ENCODE results near the gene SETD1A.

The SETD1A gene

GRCh38 chr16:30980023-30980371 is 22.4 kb downstream of the SETD1A start:
- DNase-seq (ENCODE audit: insufficient read length, low spot score) (no peak), FAIRE-seq (no peak)

- no peak for DNase-seq (ENCODE audit: insufficient read length, low spot score)
- no peak for FAIRE-seq
These were observed 22.9 kb downstream of the SETD1A start for GRCh38 chr16:30980434-30980833.

DNA sequence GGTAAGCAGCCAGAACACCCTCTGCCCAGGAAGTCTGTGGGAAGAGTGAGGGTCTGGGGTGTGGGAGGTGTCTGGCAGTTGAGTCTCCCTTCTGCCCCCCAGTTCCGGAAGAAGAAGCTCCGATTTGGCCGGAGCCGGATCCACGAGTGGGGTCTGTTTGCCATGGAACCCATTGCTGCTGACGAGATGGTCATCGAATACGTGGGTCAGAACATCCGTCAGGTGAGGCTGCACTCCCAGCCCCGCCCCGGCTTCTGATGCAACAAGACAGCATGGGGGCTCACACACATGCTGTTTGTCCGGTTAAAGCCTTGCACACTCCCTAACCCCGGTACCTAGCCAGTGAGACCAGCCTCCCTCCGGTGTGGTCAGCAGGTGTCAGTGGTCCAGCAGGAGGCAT is 23.4 kb downstream of the SETD1A start:
- DNase-seq (ENCODE audit: insufficient read length, low spot score) (no peak), FAIRE-seq (no peak)

- FAIRE-seq: no peak
- no peak for DNase-seq (ENCODE audit: insufficient read length, low spot score)
These were observed 25.2 kb downstream of the SETD1A start for GRCh38 chr16:30982548-30983288.

DNA sequence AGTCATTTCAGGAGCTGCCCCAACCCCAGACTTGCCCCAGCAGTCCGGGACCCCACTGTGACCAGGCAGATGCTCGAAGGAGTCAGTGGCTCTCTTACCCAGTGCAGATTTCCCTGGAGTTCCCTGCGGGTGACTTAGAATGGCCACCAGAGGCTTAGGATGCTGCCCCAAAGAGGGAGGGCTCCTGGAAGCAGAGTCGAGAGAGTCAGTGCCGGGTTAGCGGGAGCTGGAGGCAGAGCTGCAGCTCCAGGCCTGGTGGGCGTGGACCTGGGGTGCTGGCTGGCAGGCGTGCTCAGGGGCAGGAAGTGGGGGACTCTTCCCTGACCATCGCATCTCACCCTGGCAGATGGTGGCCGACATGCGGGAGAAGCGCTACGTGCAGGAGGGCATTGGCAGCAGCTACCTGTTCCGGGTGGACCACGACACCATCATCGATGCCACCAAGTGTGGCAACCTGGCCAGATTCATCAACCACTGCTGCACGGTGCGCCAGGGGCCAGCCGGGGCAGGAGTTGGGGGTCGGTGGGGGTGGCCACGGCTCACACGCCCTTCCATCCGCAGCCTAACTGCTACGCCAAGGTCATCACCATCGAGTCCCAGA is 25.8 kb downstream of the SETD1A start:
- no peak for DNase-seq (ENCODE audit: insufficient read length, low spot score)
- FAIRE-seq: no peak

GRCh38 chr16:30983898-30984610 is 26.5 kb downstream of the SETD1A start:
- DNase-seq (ENCODE audit: insufficient read length, low spot score): no peak
- no peak for FAIRE-seq

- peak; percentile 65 for FAIRE-seq
- peak; percentile 98 for DNase-seq (ENCODE audit: insufficient read length, low spot score)
These were observed 27.3 kb downstream of the SETD1A start, which contains the start of gene HSD3B7 for GRCh38 chr16:30984669-30985400. TSS of gene HSD3B7 (plus strand) at chr16:30985207. CDS start at chr16:30985659, 452 bp downstream.

DNA sequence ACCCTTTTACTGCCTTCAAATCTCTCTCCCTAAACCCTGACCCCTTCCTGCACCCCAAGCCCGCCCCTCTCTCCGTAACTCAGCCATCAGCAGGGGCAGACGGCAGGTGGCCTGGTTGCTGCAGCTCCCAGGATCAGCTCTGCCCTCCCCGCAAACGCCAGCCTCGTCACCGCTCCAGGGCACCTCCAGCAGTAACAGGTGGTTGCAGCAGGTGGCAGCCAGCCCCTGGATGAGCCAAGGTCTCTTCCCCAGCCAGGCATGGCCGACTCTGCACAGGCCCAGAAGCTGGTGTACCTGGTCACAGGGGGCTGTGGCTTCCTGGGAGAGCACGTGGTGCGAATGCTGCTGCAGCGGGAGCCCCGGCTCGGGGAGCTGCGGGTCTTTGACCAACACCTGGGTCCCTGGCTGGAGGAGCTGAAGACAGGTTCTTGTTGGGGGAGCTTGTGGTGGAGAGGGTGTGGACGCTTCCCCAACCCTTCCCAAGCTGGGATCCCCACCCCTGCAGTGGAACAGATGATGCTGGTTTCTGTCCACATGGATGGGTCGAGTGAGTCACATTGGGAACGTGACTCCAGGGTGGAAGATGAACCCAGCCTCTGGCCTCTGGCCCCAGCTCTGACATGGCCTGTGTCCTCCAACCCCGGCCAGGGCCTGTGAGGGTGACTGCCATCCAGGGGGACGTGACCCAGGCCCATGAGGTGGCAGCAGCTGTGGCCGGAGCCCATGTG is 28.0 kb downstream of the SETD1A start:
- FAIRE-seq (no peak), DNase-seq (ENCODE audit: insufficient read length, low spot score) (no peak)

GRCh38 chr16:30986129-30986991 is 28.8 kb downstream of the SETD1A start:
- DNase-seq (ENCODE audit: insufficient read length, low spot score): no peak
- no peak for FAIRE-seq

DNA sequence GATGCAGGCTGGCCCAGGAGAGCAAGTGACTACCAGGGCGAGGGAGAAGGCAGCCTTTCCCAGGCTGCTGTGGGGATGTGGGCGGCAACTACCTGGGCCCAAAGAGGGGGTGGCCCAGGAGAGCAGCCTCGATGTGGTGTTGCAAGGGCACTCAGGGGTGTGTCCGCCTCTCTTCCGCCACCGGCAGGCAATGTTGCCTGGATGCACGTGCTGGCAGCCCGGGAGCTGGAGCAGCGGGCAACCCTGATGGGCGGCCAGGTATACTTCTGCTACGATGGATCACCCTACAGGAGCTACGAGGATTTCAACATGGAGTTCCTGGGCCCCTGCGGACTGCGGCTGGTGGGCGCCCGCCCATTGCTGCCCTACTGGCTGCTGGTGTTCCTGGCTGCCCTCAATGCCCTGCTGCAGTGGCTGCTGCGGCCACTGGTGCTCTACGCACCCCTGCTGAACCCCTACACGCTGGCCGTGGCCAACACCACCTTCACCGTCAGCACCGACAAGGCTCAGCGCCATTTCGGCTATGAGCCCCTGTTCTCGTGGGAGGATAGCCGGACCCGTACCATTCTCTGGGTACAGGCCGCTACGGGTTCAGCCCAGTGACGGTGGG is 30.1 kb downstream of the SETD1A start:
- FAIRE-seq (no peak), DNase-seq (ENCODE audit: insufficient read length, low spot score) (no peak)

DNA sequence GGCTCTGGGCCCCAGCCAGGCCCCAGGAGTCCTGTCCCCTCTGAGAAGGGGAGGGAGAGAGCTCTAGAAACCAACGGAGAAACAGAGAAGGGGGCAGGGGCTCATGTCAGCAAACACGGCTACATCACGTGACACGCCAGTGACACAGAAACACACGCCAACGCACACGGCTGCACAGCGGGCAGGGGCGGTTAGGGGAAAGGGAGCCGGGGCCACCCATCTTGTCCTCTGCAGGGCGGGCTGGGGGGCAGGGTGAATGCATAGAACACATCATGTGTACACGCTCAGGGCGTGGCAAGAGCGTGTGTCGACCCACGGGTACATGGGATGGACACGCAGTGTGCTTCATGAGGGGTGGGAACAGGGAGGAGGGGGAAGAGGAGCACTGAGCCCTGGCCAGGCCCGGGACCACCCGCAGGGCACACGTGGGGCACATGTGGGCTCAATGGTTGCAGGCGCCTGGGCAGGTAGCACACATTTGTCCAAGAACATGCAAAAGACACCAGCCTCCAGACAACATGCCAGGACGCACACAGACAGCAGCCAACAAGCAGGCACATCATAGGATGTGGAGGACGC is 32.0 kb downstream of the SETD1A start:
- FAIRE-seq: no peak

GRCh38 chr16:30990105-30990504 is 32.6 kb downstream of the SETD1A start:
- no peak for DNase-seq (ENCODE audit: insufficient read length, low spot score)
- no peak for FAIRE-seq

More for the DNA sequence above, 32.0 kb downstream of the SETD1A start:
- no peak for DNase-seq (ENCODE audit: insufficient read length, low spot score)

- FAIRE-seq (no peak), DNase-seq (ENCODE audit: insufficient read length, low spot score) (no peak)
These were observed 33.5 kb downstream of the SETD1A start for GRCh38 chr16:30991052-30991451.

DNA sequence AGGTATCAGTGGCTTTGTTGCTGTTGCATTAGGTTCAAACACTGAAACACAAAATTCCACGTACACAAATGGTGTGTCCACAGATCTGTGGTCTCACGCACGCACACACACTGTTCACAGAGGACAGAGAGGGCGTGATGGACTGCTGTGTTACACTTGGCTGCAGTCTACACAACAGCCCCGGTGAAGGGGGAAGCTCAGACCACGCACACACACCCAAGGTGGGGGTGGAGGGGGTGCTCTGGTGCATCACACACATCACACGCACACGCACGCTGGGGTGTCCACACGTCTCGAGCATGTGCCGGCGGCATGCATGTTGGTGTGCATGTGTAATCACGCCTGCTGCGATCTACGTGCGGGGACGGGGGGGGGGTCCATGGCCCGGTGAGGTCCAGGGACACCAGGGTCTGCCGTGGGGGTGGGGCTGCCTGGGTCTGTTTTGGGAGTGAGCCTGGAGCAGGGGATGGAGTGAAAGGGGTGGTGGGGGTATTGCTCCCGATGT is 34.8 kb downstream of the SETD1A start:
- DNase-seq (ENCODE audit: insufficient read length, low spot score): no peak
- no peak for FAIRE-seq

DNA sequence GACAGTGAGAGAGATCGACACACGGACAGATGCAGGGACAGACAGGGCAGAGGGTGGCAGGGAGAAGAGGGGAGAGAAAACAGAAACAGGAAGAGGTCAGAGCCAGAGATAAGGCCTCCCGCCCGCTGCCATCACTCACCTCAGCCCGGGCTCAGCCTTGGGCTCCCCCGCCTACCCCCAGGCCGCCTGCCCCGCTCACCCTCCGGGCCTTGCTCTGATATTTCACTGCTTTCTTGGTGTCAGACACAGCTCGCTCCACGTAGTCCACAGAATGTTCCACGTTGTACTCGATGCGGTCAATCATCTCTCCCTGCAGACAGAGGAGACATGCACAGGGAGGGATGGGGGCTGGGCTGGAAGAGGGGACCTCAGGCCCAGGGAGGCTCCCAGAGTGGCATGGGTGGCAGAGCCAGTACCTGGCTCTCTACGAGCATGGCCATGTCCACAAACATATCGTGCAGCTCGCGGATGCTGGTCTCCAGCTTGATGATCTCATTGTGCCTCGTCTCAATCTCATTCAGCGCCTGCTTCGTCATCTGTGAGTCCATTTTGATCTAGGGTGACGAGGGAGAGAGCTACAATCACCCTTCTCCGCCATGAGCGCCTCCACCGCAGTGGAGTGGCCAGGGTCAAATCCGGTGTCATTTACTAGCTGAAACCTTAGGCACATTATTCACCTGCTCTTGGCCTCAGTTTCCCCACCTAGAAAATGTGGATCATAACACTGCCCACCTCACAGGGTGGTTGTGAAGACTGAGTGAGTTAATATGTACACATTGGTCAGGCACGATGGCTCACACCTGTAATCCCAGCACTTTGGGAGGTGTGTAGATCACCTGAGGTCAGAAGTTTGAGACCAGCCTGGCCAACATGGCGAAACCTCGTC is 35.6 kb downstream of the SETD1A start:
- DNase-seq (ENCODE audit: insufficient read length, low spot score): no peak
- no peak for FAIRE-seq

DNA sequence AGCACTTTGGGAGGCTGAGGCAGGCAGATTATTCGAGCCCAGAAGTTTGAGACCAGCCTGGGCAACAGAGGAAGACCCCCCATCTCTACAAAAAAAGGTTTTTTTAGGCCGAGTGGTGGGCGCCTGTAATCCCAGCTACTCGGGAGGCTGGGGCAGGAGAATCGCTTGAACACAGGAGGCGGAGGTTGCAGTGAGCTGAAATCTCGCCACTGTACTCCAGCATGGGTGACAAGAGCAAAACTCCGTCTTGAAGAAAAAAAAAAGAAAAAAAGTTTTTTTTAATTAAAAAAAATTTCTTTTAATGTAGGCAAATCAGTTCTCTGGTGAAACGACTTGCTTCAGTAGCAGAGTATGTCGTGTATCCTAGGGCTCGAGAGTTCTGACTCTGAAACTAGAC is 38.4 kb downstream of the SETD1A start:
- DNase-seq (ENCODE audit: insufficient read length, low spot score): no peak
- FAIRE-seq: no peak

DNA sequence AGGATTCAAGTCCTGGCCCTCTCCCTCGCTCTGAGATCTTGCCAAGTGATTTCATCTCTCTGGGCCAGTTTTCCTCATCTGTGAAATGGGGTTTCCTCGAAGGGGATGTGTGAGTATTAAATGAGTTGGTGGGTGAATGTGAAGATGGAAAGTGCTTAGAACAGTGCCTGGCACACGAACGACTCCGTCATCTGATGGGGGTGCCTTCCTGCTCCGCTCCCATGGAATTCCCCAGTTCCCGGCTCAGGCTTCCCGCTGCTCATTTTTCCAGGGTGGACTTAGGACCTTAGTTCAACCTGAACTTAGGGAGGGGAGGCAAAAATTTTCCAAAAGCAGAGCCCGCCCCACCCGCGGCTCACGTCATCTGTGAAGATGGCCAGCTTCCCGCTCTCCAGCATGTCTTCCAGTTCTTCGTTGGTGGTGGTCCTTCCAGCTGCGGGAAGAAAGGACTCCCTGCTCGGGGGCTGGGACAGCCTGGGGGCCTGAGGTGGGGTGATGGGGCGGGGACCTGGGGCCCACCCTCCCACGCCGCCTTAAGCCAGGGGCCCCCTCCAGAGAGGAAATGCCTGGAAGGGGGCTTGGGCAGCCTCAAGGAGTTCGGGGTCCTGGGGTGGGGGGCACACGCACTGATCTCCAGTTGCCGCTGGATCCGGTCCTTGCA is 38.9 kb downstream of the SETD1A start:
- FAIRE-seq (no peak), DNase-seq (ENCODE audit: insufficient read length, low spot score) (no peak)

All from GM19239 (cell line).